ENCODE results near the gene NETO2. TPM values are rescaled to one million over a fixed set of nuclear protein-coding genes. Genes with fewer than 3 reads are reported as not detected.

NETO2 gene
- total and polyA plus RNA-seq, 10 of the 15 experiments (the other 5 are each of a cell fraction or from before 2014, with no cell fraction given) = 8.5 to 53.1 (median 27.0) TPM

DNA sequence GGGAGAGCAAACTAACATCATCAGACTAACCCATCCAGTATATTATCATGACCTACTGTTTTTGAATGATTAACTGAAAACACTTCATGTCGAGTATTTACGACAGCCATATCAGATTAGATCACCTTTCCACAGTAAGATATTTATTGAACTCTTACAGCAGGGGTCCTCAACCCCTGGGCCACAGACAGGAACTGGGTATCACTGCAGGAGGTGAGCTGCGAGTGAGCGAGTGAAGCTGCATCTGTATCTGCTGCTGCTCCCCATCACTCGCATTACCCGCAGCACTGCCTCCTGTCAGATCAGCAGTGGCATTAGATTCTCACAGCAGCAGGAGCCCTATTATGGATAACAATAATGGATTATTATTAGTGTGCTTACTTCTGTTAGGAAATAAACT lies 59.5 kb downstream of the NETO2 start:
- H3K79me2 ChIP-seq (ENCODE audit: control insufficient read depth, insufficient read depth, low read length) = no peaks in the 10 kb centered on the region
- DNase-seq (ENCODE audit: low read depth, low spot score) = no peak
- H3K4me1 ChIP-seq (ENCODE audit: control insufficient read depth, insufficient read depth, low read length) = no peaks in the 10 kb centered on the region
- H2AFZ ChIP-seq (ENCODE audit: control insufficient read depth, low read depth, low read length) = no peak overlapping the region
- intact Hi-C loops (cut with micrococcal nuclease; ENCODE audit: unreplicated experiment) = no loop called here
- ATAC-seq = no peak
- no peak overlapping the region for H3K27ac ChIP-seq (ENCODE audit: control insufficient read depth, insufficient read depth)
- H4K20me1 ChIP-seq (ENCODE audit: control insufficient read depth, insufficient read depth) = no peaks in the 10 kb centered on the region
- POLR2A ChIA-PET = no interaction called here
- CTCF ChIA-PET = no interaction called here
- SMC1A ChIA-PET (ENCODE audit: uncharacterized antibody, unreplicated experiment) = no interaction called here
- in situ Hi-C loops (cut with MboI) = no loop called here
- no peak overlapping the region for H3K4me2 ChIP-seq (ENCODE audit: control insufficient read depth, insufficient read depth)
- no peak overlapping the region for H3K9ac ChIP-seq (ENCODE audit: control insufficient read depth, insufficient read depth, low read length)
- 96% methylated on average over 6 of the region's 6 CpGs for WGBS (ENCODE audit: insufficient coverage, insufficient replicate concordance, low lambda C conversion rate, missing lambda C conversion rate)
- no peaks in the 10 kb centered on the region for H3K9me3 ChIP-seq (replicated peaks; ENCODE audit: control insufficient read depth, insufficient read depth, low read length)
- H3K4me3 ChIP-seq = no peak overlapping the region
- H3K36me3 ChIP-seq (ENCODE audit: control insufficient read depth in 2 of 2, insufficient read depth in 2 of 2, low read length in 1 of 2) = peaks cover 4 to 5% of the 10 kb centered on the region in 2 experiments; a peak in 3 of 4 replicates
- RAD21 ChIA-PET (ENCODE audit: unreplicated experiment) = interaction anchor here (0.7 kb wide), 1 partner anchor 11 kb away, joined by 4 read pairs; no protein-coding TSS in a partner anchor
- no TSS peak for BruUV-seq (replicated peaks)
- no peaks in the 10 kb centered on the region for H3K27me3 ChIP-seq (replicated peaks in 1 of 2; ENCODE audit: control insufficient read depth in 2 of 2, insufficient read depth in 2 of 2, low read length in 1 of 2)
- FAIRE-seq = no peak
- TF ChIP-seq, protein P1, sequence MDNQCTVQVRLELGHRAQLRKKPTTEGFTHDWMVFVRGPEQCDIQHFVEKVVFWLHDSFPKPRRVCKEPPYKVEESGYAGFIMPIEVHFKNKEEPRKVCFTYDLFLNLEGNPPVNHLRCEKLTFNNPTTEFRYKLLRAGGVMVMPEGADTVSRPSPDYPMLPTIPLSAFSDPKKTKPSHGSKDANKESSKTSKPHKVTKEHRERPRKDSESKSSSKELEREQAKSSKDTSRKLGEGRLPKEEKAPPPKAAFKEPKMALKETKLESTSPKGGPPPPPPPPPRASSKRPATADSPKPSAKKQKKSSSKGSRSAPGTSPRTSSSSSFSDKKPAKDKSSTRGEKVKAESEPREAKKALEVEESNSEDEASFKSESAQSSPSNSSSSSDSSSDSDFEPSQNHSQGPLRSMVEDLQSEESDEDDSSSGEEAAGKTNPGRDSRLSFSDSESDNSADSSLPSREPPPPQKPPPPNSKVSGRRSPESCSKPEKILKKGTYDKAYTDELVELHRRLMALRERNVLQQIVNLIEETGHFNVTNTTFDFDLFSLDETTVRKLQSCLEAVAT (IDR thresholded peaks at IDR 0.05) = no peak
- TF ChIP-seq, protein P2, sequence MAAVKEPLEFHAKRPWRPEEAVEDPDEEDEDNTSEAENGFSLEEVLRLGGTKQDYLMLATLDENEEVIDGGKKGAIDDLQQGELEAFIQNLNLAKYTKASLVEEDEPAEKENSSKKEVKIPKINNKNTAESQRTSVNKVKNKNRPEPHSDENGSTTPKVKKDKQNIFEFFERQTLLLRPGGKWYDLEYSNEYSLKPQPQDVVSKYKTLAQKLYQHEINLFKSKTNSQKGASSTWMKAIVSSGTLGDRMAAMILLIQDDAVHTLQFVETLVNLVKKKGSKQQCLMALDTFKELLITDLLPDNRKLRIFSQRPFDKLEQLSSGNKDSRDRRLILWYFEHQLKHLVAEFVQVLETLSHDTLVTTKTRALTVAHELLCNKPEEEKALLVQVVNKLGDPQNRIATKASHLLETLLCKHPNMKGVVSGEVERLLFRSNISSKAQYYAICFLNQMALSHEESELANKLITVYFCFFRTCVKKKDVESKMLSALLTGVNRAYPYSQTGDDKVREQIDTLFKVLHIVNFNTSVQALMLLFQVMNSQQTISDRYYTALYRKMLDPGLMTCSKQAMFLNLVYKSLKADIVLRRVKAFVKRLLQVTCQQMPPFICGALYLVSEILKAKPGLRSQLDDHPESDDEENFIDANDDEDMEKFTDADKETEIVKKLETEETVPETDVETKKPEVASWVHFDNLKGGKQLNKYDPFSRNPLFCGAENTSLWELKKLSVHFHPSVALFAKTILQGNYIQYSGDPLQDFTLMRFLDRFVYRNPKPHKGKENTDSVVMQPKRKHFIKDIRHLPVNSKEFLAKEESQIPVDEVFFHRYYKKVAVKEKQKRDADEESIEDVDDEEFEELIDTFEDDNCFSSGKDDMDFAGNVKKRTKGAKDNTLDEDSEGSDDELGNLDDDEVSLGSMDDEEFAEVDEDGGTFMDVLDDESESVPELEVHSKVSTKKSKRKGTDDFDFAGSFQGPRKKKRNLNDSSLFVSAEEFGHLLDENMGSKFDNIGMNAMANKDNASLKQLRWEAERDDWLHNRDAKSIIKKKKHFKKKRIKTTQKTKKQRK (IDR thresholded peaks at IDR 0.05; ENCODE audit: low read depth, low read length) = no peak
- TF ChIP-seq MTA3 (IDR thresholded peaks at IDR 0.05; ENCODE audit: borderline replicate concordance, low read length) = no peak
- TF ChIP-seq ZNF384 (IDR thresholded peaks at IDR 0.05; ENCODE audit: borderline replicate concordance, low read depth, low read length) = no peak
- TF ChIP-seq, protein P3, sequence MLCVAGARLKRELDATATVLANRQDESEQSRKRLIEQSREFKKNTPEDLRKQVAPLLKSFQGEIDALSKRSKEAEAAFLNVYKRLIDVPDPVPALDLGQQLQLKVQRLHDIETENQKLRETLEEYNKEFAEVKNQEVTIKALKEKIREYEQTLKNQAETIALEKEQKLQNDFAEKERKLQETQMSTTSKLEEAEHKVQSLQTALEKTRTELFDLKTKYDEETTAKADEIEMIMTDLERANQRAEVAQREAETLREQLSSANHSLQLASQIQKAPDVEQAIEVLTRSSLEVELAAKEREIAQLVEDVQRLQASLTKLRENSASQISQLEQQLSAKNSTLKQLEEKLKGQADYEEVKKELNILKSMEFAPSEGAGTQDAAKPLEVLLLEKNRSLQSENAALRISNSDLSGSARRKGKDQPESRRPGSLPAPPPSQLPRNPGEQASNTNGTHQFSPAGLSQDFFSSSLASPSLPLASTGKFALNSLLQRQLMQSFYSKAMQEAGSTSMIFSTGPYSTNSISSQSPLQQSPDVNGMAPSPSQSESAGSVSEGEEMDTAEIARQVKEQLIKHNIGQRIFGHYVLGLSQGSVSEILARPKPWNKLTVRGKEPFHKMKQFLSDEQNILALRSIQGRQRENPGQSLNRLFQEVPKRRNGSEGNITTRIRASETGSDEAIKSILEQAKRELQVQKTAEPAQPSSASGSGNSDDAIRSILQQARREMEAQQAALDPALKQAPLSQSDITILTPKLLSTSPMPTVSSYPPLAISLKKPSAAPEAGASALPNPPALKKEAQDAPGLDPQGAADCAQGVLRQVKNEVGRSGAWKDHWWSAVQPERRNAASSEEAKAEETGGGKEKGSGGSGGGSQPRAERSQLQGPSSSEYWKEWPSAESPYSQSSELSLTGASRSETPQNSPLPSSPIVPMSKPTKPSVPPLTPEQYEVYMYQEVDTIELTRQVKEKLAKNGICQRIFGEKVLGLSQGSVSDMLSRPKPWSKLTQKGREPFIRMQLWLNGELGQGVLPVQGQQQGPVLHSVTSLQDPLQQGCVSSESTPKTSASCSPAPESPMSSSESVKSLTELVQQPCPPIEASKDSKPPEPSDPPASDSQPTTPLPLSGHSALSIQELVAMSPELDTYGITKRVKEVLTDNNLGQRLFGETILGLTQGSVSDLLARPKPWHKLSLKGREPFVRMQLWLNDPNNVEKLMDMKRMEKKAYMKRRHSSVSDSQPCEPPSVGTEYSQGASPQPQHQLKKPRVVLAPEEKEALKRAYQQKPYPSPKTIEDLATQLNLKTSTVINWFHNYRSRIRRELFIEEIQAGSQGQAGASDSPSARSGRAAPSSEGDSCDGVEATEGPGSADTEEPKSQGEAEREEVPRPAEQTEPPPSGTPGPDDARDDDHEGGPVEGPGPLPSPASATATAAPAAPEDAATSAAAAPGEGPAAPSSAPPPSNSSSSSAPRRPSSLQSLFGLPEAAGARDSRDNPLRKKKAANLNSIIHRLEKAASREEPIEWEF (IDR thresholded peaks at IDR 0.05; ENCODE audit: insufficient replicate concordance, low read depth, low read length) = no peak
- TF ChIP-seq, protein P4, sequence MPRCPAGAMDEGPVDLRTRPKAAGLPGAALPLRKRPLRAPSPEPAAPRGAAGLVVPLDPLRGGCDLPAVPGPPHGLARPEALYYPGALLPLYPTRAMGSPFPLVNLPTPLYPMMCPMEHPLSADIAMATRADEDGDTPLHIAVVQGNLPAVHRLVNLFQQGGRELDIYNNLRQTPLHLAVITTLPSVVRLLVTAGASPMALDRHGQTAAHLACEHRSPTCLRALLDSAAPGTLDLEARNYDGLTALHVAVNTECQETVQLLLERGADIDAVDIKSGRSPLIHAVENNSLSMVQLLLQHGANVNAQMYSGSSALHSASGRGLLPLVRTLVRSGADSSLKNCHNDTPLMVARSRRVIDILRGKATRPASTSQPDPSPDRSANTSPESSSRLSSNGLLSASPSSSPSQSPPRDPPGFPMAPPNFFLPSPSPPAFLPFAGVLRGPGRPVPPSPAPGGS (IDR thresholded peaks at IDR 0.05; ENCODE audit: borderline replicate concordance, insufficient read depth, low read depth, low read length, poor library complexity, severe bottlenecking) = no peak
- TF ChIP-seq, protein P5, sequence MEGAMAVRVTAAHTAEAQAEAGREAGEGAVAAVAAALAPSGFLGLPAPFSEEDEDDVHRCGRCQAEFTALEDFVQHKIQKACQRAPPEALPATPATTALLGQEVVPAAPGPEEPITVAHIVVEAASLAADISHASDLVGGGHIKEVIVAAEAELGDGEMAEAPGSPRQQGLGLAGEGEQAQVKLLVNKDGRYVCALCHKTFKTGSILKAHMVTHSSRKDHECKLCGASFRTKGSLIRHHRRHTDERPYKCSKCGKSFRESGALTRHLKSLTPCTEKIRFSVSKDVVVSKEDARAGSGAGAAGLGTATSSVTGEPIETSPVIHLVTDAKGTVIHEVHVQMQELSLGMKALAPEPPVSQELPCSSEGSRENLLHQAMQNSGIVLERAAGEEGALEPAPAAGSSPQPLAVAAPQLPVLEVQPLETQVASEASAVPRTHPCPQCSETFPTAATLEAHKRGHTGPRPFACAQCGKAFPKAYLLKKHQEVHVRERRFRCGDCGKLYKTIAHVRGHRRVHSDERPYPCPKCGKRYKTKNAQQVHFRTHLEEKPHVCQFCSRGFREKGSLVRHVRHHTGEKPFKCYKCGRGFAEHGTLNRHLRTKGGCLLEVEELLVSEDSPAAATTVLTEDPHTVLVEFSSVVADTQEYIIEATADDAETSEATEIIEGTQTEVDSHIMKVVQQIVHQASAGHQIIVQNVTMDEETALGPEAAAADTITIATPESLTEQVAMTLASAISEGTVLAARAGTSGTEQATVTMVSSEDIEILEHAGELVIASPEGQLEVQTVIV (IDR thresholded peaks at IDR 0.05; ENCODE audit: borderline replicate concordance, partially characterized antibody) = no peak
- TF ChIP-seq POU2F2 (IDR thresholded peaks at IDR 0.05; ENCODE audit: borderline replicate concordance, low read depth, low read length) = no peak

All from GM12878 (cell line).